ENCODE measurements around the gene ITPR2.

ITPR2 gene

DNA sequence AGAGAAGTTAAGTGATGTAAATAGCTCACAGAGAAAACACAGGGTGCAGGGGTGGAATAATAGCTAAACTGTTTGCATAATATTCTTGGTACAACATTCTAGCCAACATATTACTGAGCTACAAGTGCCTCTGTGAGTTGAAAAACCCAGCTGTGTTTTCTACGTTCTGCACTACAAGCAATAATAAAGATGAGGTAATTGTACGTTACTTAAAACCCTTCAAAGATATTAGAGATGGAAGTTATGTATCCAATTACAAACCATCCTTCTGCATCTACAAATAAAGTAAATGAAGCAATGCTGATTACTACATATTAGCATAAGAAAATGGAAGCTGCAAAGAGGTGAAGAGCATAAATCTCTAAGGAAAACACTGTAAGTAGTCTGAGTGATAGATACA lies 366.3 kb downstream of the ITPR2 start:
- H3K4me3 ChIP-seq (ENCODE audit: low read length), result no peak overlapping the region
- H3K36me3 ChIP-seq (replicated peaks; ENCODE audit: insufficient read depth, low read length), result no peaks in the 10 kb centered on the region
- no peak for TF ChIP-seq EZH2phosphoT487 (IDR thresholded peaks at IDR 0.05; ENCODE audit: low read length)
- TF ChIP-seq, protein P1, sequence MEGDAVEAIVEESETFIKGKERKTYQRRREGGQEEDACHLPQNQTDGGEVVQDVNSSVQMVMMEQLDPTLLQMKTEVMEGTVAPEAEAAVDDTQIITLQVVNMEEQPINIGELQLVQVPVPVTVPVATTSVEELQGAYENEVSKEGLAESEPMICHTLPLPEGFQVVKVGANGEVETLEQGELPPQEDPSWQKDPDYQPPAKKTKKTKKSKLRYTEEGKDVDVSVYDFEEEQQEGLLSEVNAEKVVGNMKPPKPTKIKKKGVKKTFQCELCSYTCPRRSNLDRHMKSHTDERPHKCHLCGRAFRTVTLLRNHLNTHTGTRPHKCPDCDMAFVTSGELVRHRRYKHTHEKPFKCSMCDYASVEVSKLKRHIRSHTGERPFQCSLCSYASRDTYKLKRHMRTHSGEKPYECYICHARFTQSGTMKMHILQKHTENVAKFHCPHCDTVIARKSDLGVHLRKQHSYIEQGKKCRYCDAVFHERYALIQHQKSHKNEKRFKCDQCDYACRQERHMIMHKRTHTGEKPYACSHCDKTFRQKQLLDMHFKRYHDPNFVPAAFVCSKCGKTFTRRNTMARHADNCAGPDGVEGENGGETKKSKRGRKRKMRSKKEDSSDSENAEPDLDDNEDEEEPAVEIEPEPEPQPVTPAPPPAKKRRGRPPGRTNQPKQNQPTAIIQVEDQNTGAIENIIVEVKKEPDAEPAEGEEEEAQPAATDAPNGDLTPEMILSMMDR (IDR thresholded peaks at IDR 0.05; ENCODE audit: low read length), result no peak
- no peak for TF ChIP-seq EZH2 (optimal IDR thresholded peaks at IDR 0.05; ENCODE audit: low read depth, low read length)
- H3K9me2 ChIP-seq (replicated peaks; ENCODE audit: insufficient read depth, low read length), result no peaks in the 10 kb centered on the region
- H3K9me3 ChIP-seq (replicated peaks; ENCODE audit: insufficient read depth, low read length), result no peaks in the 10 kb centered on the region
- no peaks in the 10 kb centered on the region for H3F3A ChIP-seq (ENCODE audit: insufficient read depth, low read length)
- no peak overlapping the region for H3K4me2 ChIP-seq (ENCODE audit: low read depth, low read length)
- no peaks in the 10 kb centered on the region for H3K27me3 ChIP-seq (replicated peaks; ENCODE audit: insufficient read depth, low read length)
- no peak overlapping the region for H2AFZ ChIP-seq (ENCODE audit: low read length)
- DNase-seq, result no peak
- H4K20me1 ChIP-seq (ENCODE audit: insufficient read depth, low read length), result no peaks in the 10 kb centered on the region
- H3K4me1 ChIP-seq (ENCODE audit: low read length), result 0 out of 2 replicates have a peak, but pooled peaks cover 2% of the 10 kb centered on the region
- H3K79me2 ChIP-seq (ENCODE audit: low read length), result no peaks in the 10 kb centered on the region
- H3K27ac ChIP-seq (ENCODE audit: low read length), result no peak overlapping the region
- no peak overlapping the region for H3K9ac ChIP-seq (ENCODE audit: low read length)

DNA sequence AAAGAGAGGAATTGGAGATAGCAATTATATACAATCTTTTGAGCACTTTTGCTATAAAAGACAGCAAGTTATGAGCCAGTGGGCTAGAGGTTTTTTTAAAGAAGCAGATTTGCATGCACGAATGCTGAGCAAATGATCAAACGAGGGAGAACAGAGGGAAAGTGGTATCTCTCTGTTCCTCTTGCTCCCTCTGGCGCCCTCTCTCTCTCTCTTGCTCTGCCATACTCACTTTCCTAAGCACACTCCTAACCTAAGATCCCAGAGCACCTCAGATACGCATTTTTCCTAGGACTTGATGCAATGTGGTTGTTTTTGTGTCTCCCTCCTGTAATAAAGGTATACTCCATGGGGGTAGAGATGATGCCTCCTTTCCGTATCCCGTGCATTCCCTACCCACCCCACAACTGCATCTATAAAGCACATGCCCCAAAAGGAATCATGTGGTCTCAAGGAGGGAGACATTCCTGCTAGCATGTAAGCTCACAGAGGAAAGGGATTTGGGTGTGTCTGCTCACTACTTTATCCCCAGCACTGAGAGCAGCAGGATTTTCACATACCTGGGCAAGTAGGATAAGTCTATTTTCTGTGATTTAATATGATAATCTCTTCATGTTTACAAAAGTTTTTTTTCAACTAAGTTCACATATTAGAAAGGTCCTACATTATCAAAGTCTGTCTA lies 367.4 kb downstream of the ITPR2 start:
- H3F3A ChIP-seq (ENCODE audit: insufficient read depth, low read length), result no peaks in the 10 kb centered on the region
- DNase-seq, result no peak

DNA sequence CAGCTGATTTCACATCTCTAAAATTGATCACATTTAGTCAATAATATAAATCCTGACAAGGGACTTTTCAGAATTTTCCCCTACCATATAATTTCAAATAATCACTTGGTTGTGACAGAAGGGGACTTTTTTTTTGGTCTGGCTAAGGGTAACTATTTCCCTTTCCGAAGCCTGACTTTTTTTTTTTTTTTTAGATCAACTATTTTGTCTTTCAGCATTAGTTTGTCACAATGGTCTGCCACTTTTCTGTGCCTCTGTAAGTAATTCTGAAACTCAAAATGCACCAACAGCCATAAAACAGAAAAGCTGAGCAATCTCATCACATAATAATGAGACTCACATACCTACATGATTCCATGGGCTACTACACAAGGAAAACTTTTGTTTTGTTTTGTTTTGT lies 371.2 kb downstream of the ITPR2 start:
- H3K4me3 ChIP-seq (ENCODE audit: low read length), result no peak overlapping the region
- no peak overlapping the region for H2AFZ ChIP-seq (ENCODE audit: low read length)
- no peaks in the 10 kb centered on the region for H3K9me3 ChIP-seq (replicated peaks; ENCODE audit: insufficient read depth, low read length)
- no peaks in the 10 kb centered on the region for H3K27me3 ChIP-seq (replicated peaks; ENCODE audit: insufficient read depth, low read length)
- H3K4me2 ChIP-seq (ENCODE audit: low read depth, low read length), result no peak overlapping the region
- no peaks in the 10 kb centered on the region for H3K4me1 ChIP-seq (ENCODE audit: low read length)
- no peak overlapping the region for H3K9ac ChIP-seq (ENCODE audit: low read length)
- H3F3A ChIP-seq (ENCODE audit: insufficient read depth, low read length), result no peaks in the 10 kb centered on the region
- no peak for DNase-seq
- no peaks in the 10 kb centered on the region for H3K9me2 ChIP-seq (replicated peaks; ENCODE audit: insufficient read depth, low read length)
- no peaks in the 10 kb centered on the region for H4K20me1 ChIP-seq (ENCODE audit: insufficient read depth, low read length)
- TF ChIP-seq EZH2phosphoT487 (IDR thresholded peaks at IDR 0.05; ENCODE audit: low read length), result no peak
- no peak for TF ChIP-seq EZH2 (optimal IDR thresholded peaks at IDR 0.05; ENCODE audit: low read depth, low read length)
- TF ChIP-seq, protein P1 (IDR thresholded peaks at IDR 0.05; ENCODE audit: low read length), result no peak
- H3K27ac ChIP-seq (ENCODE audit: low read length), result no peak overlapping the region
- H3K79me2 ChIP-seq (ENCODE audit: low read length), result no peaks in the 10 kb centered on the region
- no peaks in the 10 kb centered on the region for H3K36me3 ChIP-seq (replicated peaks; ENCODE audit: insufficient read depth, low read length)

More for the DNA sequence above, 367.4 kb downstream of the ITPR2 start:
- Histone ChIP-seq H2AFZ (ENCODE audit: low read length) (no peak overlapping the region), H3K79me2 (ENCODE audit: low read length) (no peaks in the 10 kb centered on the region), H3K4me3 (ENCODE audit: low read length) (no peak overlapping the region), H3K36me3 (replicated peaks; ENCODE audit: insufficient read depth, low read length) (no peaks in the 10 kb centered on the region), H3K27me3 (replicated peaks; ENCODE audit: insufficient read depth, low read length) (no peaks in the 10 kb centered on the region), H3K4me2 (ENCODE audit: low read depth, low read length) (no peak overlapping the region), H3K9ac (ENCODE audit: low read length) (no peak overlapping the region), H3K27ac (ENCODE audit: low read length) (no peak overlapping the region), H3K4me1 (ENCODE audit: low read length) (no peaks in the 10 kb centered on the region), H4K20me1 (ENCODE audit: insufficient read depth, low read length) (no peaks in the 10 kb centered on the region), H3K9me3 (replicated peaks; ENCODE audit: insufficient read depth, low read length) (no peaks in the 10 kb centered on the region), H3K9me2 (replicated peaks; ENCODE audit: insufficient read depth, low read length) (no peaks in the 10 kb centered on the region)
- TF ChIP-seq EZH2phosphoT487 (IDR thresholded peaks at IDR 0.05; ENCODE audit: low read length), result no peak
- TF ChIP-seq EZH2 (optimal IDR thresholded peaks at IDR 0.05; ENCODE audit: low read depth, low read length), result no peak
- TF ChIP-seq, protein P1 (IDR thresholded peaks at IDR 0.05; ENCODE audit: low read length), result no peak

All from MM.1S (cell line).